Vagina (tissue), 2 donors: Measurements from ENCODE around the gene BIRC5.

ENCODE experiments used
- POLR2A ChIP-seq, 2 donors: fragments of 450-650 bp; IDR thresholded peaks; one replicate each; pipeline ENCODE4 v1.6.1; 2017; ENCODE audit warnings: antibody characterized with exemption in 2 of 2, mild to moderate bottlenecking in 2 of 2, moderate library complexity in 2 of 2
- POLR2AphosphoS5 ChIP-seq, 2 donors: sonication (generic); formaldehyde crosslinking; IDR thresholded peaks; one replicate each; pipeline ENCODE4 v1.9.0; 2017; ENCODE audit warnings: antibody characterized with exemption in 2 of 2, mild to moderate bottlenecking in 2 of 2, low read depth in 1 of 2; ENCODE audit not compliant: insufficient read depth in 1 of 2
- TF ChIP-seq, protein P1 (sequence below), 3 experiments: fragments of 450-650 bp in 2 of 3; fragments of 200-600 bp in 1 of 3; sonication (generic) in 1 of 3; IDR thresholded peaks; one replicate each; pipeline ENCODE4 v1.5.1; 2017 to 2019; ENCODE audit warnings: antibody characterized with exemption in 3 of 3, mild to moderate bottlenecking in 2 of 3, moderate library complexity in 2 of 3

DNA sequence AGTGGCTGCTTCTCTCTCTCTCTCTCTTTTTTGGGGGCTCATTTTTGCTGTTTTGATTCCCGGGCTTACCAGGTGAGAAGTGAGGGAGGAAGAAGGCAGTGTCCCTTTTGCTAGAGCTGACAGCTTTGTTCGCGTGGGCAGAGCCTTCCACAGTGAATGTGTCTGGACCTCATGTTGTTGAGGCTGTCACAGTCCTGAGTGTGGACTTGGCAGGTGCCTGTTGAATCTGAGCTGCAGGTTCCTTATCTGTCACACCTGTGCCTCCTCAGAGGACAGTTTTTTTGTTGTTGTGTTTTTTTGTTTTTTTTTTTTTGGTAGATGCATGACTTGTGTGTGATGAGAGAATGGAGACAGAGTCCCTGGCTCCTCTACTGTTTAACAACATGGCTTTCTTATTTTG is 9.7 kb downstream of the BIRC5 start:
- TF ChIP-seq POLR2A (IDR thresholded peaks at IDR 0.05) = no peak
- TF ChIP-seq, protein P1, sequence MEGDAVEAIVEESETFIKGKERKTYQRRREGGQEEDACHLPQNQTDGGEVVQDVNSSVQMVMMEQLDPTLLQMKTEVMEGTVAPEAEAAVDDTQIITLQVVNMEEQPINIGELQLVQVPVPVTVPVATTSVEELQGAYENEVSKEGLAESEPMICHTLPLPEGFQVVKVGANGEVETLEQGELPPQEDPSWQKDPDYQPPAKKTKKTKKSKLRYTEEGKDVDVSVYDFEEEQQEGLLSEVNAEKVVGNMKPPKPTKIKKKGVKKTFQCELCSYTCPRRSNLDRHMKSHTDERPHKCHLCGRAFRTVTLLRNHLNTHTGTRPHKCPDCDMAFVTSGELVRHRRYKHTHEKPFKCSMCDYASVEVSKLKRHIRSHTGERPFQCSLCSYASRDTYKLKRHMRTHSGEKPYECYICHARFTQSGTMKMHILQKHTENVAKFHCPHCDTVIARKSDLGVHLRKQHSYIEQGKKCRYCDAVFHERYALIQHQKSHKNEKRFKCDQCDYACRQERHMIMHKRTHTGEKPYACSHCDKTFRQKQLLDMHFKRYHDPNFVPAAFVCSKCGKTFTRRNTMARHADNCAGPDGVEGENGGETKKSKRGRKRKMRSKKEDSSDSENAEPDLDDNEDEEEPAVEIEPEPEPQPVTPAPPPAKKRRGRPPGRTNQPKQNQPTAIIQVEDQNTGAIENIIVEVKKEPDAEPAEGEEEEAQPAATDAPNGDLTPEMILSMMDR (IDR thresholded peaks at IDR 0.05) = no peak
- TF ChIP-seq POLR2AphosphoS5 (IDR thresholded peaks at IDR 0.05; ENCODE audit: insufficient read depth in 1 of 2, low read depth in 1 of 2) = no peak
